IPS-18c (cell line): Measurements from ENCODE around the gene PARD3.

Experiments
- H3K4me3 ChIP-seq: 2 replicates; pipeline ENCODE4 v1.7.0; 2013; ENCODE audit warnings: low read depth, mild to moderate bottlenecking, low read length, moderate library complexity; ENCODE audit not compliant: insufficient read depth
- H3K9me3 ChIP-seq: one replicate; pipeline ENCODE4 v1.6.1; 2013; ENCODE audit warnings: mild to moderate bottlenecking, low read length, moderate library complexity; ENCODE audit not compliant: control insufficient read depth, insufficient read depth

The PARD3 gene

DNA sequence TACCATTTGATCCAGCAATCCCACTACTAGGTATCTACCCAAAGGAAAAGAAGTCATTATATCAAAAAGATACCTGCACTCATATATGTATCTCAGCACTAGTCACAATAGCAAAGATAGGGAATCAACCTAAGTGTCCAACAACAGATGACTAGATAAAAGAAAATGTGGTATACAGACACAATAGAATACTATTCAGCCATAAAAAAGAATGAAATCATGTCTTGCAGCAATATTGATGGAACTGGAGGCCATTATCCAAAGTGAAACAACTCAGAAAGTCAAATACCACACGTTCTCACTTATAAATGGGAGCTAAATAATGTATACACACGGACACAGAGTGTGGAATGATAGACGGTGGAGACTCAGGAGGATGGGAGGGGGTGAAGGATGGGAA lies 146.0 kb downstream of the PARD3 start:
- Histone ChIP-seq H3K9me3 (no peaks in the 10 kb centered on the region), H3K4me3 (no peak overlapping the region)

GRCh38 chr10:34667177-34667576 lies 147.9 kb downstream of the PARD3 start:
- no peaks in the 10 kb centered on the region for H3K9me3 ChIP-seq
- H3K4me3 ChIP-seq: no peak overlapping the region

DNA sequence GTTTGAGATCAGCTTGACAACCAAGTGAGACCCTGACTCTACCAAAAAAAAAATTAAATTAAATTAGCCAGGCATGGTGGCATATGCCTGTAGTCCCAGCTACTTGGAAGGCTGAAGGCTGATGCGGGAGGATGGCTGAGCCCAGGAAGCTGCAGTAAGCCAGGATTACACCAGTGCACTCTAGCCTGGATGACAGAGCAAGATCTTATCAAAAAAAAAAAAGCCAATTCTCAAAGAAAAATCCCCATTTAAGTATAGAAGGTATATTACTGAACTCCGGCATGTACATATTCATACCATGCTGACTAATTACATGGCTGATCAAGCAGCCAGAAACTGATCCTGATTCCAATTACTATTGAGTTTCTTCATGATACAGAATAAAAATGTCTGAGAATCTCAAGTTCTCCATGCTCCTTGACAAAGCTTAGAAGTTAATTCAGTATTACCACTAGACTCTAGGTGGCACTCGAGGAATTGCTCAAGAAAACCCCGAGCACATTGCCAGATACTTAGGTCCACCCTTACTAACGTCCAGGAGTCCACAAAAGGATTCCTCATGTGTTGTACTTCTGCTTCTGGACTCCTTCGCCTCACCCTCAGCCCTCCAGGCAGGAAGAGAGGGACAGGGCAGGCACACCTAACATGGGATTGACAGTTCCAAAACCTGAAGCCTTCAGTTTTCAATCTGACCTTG lies 148.9 kb downstream of the PARD3 start:
- H3K9me3 ChIP-seq: no peaks in the 10 kb centered on the region
- no peak overlapping the region for H3K4me3 ChIP-seq

DNA sequence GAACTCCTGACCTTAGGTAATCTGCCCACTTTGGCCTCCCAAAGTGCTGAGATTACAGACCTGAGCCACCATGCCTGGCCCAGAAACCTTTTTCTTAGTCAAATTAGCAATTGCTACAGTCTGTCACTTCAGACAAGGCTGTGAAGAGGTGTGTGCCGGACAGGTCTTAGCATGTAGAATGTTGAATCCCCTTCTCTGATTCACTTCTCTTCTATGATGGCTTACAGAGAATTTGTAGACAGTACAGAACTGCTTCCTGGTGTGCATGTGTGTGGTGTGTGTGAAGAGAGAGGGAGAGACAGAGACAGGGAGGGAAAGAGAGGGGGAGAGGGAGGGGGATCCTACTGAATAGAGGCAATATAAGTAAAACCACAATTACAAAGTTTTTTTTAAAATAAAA lies 150.4 kb downstream of the PARD3 start:
- Histone ChIP-seq H3K9me3 (no peaks in the 10 kb centered on the region), H3K4me3 (no peak overlapping the region)

GRCh38 chr10:34661580-34661979 lies 153.5 kb downstream of the PARD3 start:
- Histone ChIP-seq H3K9me3 (no peaks in the 10 kb centered on the region), H3K4me3 (no peak overlapping the region)

GRCh38 chr10:34658934-34659333 lies 156.2 kb downstream of the PARD3 start:
- no peaks in the 10 kb centered on the region for H3K9me3 ChIP-seq

GRCh38 chr10:34656661-34657060 lies 158.4 kb downstream of the PARD3 start:
- no peaks in the 10 kb centered on the region for H3K9me3 ChIP-seq
- no peak overlapping the region for H3K4me3 ChIP-seq

More at GRCh38 chr10:34658934-34659333, 156.2 kb downstream of the PARD3 start:
- no peak overlapping the region for H3K4me3 ChIP-seq

- Histone ChIP-seq H3K9me3 (no peaks in the 10 kb centered on the region), H3K4me3 (no peak overlapping the region)
Measured at GRCh38 chr10:34655286-34656170, 159.6 kb downstream of the PARD3 start.

DNA sequence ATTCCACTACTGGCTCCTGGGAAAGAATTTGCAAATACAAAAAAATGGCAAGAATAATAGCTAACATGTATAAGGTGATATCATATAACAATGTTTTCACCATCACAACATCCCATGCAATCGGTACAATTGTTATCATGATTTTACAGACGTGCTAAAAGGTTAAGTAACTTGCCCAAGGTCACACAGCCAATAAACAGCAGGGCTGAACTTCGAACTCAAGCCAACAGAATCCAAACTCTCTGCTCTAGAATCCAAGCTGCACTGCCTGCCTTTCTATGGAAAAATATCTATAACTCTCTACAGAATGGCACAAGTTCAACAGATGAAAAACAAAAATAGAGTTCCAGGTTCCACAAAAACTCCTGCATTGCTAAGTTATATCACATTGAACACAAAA lies 160.9 kb downstream of the PARD3 start:
- no peaks in the 10 kb centered on the region for H3K9me3 ChIP-seq
- no peak overlapping the region for H3K4me3 ChIP-seq

DNA sequence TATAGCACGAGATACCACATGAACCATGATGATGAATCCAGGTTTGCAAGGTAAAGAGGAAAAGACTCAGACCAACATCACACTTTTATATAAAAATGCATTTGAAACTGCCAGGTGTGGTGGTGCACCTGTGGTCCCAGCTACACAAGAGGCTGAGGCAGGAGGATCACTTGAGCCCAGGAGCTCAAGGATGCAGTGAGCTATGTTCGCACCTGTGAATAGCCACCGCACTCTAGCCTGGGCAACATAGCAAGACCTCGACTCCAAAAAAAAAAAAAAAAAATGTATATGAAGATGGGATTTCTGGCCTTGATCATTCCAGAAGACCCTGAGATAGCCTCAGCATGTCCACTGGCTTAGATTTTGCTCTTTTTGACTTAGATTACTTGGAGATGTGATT lies 161.6 kb downstream of the PARD3 start:
- no peaks in the 10 kb centered on the region for H3K9me3 ChIP-seq
- H3K4me3 ChIP-seq: no peak overlapping the region

GRCh38 chr10:34651416-34652195 lies 163.5 kb downstream of the PARD3 start:
- Histone ChIP-seq H3K4me3 (no peak overlapping the region), H3K9me3 (no peaks in the 10 kb centered on the region)

GRCh38 chr10:34650156-34650555 lies 164.9 kb downstream of the PARD3 start:
- H3K4me3 ChIP-seq: no peak overlapping the region
- no peaks in the 10 kb centered on the region for H3K9me3 ChIP-seq

- no peak overlapping the region for H3K4me3 ChIP-seq
- no peaks in the 10 kb centered on the region for H3K9me3 ChIP-seq
Measured at GRCh38 chr10:34649385-34649784, 165.7 kb downstream of the PARD3 start.

DNA sequence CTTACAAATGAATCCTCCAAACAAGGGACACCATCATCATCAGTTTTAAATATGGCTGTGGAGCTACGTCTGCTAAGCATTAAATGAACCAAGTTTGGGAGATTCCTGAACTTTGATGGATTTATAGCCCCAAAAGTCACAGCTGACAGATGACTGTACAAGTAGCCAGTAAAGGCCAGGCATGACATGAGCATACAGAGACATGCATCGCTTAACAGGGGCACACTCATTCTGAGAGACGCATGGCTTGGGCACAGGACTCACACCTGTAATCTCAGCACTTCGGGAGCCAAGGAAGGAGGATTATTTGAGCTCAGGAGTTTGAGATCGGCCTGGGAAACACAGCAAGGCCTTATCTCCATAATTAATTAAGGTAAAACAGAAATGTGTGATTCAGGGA lies 166.2 kb downstream of the PARD3 start:
- no peaks in the 10 kb centered on the region for H3K9me3 ChIP-seq

DNA sequence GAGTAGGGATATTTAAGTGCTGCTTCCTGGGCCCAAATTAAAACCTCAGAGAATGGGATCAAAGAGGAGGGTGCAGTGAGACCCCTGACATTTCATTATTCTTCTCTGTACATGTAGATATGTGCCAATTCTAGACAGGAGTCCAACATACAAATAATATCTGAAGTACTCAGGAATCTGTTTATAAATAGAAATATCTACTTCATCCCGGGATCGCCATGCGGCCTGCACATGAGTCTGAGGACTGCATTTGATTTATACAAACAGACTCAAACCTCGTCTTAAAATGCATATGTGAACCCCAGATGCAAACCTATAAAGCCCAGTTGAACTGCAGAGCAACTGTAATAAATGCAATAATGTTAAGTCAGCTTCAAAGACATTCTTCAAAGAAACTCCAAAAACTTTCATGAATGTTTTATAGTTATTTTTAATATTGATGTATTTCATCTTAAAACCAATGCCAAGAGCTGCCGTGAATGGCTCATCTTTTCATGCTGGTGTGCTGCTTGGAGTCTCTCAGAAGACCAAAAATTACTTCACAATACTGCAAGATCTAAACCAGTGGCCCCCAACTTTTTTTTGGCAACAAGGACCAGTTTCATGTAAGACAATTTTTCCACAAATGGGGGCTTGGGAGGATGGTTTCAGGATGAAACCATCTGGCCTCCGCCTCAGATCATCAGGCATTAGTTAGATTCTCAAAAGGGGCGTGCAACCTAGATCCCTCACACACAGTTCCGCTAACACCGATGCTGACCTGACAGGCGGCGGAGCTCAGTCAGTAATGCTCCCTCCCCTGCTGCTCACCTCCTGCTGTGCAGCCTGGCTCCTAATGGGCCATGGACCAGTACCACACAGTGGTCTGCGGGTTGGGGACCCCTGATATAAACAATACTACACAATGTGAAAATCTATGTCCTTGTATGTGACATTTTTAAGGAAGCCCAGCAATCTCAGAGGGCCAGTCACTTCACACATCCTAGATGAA lies 166.9 kb downstream of the PARD3 start:
- H3K9me3 ChIP-seq: no peaks in the 10 kb centered on the region
- H3K4me3 ChIP-seq: no peak overlapping the region

More for the DNA sequence above, 166.2 kb downstream of the PARD3 start:
- no peak overlapping the region for H3K4me3 ChIP-seq

DNA sequence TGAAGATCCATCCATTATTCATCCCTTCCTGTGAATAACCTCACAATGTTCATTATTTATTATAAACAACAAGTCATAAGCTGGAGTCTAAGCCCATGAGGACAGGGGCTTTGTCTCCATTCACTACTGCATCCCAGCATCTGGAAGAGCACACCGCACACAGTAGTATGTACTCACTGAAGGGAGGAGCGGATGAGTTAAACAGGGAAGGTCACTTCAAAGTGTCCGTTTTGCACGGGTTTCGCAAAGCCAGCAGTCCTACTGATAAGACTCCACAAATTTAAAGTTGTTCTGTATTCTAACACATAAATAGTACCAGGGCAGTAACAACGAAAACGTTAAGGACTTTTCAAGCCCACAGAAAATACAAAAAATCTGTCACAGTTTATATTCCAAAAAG lies 167.9 kb downstream of the PARD3 start:
- Histone ChIP-seq H3K4me3 (no peak overlapping the region), H3K9me3 (no peaks in the 10 kb centered on the region)

DNA sequence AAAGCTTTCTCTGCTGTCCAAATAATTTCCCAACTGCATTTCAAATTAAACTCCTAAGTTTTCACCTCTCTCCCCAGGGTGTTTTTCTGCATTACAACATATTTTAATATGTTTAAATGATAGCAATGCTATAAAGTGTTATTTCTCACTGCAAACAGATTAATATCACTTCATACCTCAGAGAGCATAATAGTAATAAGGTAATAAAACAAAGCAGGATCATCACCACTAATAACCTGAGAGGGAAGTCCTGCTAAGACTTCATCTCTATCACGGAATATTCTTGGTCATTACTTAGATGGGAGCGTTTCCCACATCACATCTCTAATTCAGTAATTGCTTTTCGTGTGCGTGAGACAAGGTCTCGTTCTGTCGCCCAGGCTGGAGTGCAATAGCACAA lies 168.8 kb downstream of the PARD3 start:
- H3K4me3 ChIP-seq: no peak overlapping the region
- H3K9me3 ChIP-seq: no peaks in the 10 kb centered on the region
